ENCODE measurements around the gene ROR2.

DNA sequence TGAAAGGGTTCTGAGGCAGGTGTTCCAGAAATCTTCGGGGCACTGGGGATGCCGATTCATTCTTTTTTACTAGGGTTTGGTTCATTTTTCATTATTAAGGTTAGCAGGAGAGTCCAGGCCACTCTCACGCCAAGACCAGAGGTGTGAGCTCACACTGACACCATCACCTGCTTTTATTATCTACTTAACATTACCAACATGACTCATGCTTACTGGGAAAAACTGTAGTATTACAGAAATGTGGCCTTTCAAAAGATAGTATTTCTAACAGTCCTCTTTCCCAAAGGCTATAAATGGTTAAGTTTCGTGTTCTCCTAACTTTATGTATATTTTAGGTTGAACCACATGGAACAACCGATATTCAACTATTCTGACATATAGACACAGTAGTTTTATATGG is 222.1 kb downstream of the ROR2 start:
- TF ChIP-seq POLR2AphosphoS5 (IDR thresholded peaks at IDR 0.05; ENCODE audit: low read depth, low read length) (no peak), SIN3A (IDR thresholded peaks at IDR 0.05; ENCODE audit: borderline replicate concordance, insufficient read depth, low read length) (no peak), REST (IDR thresholded peaks at IDR 0.05; ENCODE audit: insufficient read depth in 1 of 2, low read depth in 2 of 2, low read length in 2 of 2) (no peak), TAF1 (IDR thresholded peaks at IDR 0.05; ENCODE audit: borderline replicate concordance, insufficient read depth, low read length) (no peak), FOXP2 (optimal IDR thresholded peaks at IDR 0.05; ENCODE audit: borderline replicate concordance, extremely low read depth, extremely low read length, insufficient read depth) (no peak)
